HG03432 (cell line): ENCODE results near the gene STOM.
A peak's percentile ranks its signal among the peaks of the same experiment; 100 is the strongest.

Source experiments
- ATAC-seq: cut with Tn5 transposase; IDR thresholded peaks from one replicate; pipeline ENCODE4 v1.9.1; 2021; ENCODE audit warnings: mild to moderate bottlenecking, moderate library complexity; ENCODE audit not compliant: unreplicated experiment

Gene STOM

DNA sequence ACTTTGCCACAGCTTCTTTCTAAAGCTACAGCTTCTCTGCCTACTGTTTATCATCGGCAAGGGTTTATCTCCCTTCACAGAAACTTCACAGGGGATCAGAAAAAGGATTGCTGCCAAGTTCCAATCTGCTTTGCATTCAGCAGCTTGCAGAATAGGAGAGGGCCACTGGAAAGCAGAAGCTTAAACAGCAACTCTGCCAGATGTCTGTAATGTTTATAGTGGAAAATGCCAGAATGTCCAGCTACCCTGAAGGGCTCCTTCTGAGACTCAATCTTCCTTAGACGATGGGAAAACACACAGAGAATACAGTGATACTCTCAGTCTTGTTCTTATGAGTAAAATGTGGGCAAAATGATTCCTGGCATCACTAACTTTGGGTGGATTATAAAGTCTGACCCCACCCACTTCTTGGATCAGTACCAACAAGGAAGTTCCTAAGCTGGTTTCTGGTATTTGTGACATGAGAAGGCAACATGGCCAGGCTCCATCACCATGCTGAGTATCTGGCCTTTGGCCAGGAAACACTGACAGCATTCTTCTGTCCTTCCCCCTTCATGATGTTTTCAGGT, 19.0 kb downstream of the STOM start:
- no peak for ATAC-seq

DNA sequence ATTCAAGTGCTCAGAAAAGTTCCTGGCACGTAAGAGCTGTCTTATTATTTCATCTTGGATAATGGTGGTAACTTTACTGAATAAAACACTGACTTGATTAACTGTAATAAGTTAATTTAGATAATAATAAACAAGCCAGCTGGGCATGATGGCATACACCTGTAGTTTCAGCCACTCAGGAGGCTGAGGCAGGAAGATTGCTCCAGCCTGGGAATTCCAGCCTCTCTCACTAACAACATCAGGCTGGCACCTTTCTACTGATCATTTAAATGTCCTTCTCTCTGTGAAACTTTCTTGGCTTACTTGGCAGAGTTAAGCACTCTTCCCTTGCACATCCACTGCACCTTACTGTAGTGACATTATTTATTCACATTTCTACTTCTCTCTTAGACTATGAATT, 20.0 kb downstream of the STOM start:
- ATAC-seq: no peak

DNA sequence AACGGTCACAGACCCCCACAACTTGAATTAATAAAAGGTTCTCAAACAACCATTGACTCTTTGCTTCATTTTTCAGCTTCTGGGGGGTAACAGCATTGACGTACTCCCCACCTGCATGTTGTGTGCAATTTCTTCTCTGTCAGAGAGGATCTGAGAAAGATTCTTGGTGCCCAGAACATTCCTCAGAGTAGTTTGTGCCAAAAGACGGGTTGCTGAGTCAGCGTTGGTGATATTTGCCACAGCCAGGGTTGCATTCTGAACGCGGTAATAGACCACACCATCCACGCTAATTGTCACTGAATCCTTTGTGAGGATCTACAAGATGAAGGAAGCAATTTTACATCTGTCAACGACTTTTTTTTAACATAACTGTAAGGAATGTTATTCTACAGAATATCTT, 21.0 kb downstream of the STOM start:
- ATAC-seq: no peak

DNA sequence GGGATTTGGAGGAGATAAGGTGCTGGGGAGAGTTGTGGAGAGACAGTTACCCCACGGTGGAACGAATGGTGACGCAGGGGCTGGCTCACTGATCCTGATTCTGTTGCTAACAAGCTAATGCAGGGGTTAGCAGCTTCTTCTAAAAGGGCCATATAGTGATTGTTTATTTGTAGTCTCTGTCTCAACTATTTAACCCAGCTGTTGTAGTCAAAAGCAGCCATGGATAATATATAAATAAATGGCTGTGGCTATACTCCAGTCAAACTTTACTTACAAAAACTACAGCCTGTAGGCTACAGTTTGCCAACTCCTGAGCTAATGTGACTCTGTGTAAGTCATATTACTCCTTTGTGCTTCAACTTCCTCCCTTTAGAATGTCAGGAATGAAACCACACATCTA, 21.8 kb downstream of the STOM start:
- ATAC-seq: no peak

DNA sequence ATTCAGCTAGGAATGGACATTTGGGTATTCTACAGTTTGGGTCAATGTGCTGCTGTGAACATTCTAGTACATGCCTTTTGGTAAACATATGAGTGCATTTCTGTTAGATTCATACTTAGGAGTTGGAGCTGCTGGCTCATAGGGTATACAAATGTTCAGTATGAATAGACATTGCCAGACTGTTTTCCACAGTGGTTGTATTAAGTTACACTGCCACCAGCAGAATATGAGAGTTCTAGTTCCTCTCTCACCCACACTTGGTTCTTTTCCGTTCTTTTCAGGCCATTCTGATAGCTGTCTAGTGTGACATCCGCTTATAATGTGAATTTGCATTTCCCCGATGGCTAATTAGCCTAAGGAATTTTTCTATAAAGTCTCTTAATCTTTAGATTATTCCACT, 25.0 kb downstream of the STOM start:
- ATAC-seq: no peak

DNA sequence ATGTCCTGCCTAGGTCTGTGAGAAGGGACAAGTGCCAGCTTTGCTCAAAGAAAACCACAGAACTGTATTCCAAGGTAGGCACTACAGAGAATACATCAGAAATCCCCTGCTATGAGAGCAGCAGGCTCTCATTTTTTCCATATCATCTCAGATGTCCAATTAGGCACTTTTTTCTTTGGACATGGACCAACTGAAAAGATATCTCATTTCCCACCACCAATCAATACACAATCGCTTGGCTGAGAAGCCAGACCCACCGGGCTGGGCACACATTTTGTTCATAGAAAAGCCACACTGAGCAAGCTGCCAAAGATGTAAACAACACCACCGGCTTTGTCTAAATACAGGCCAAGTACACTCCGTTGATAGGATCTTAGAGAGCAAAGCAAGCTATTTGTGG, 25.9 kb downstream of the STOM start:
- no peak for ATAC-seq

DNA sequence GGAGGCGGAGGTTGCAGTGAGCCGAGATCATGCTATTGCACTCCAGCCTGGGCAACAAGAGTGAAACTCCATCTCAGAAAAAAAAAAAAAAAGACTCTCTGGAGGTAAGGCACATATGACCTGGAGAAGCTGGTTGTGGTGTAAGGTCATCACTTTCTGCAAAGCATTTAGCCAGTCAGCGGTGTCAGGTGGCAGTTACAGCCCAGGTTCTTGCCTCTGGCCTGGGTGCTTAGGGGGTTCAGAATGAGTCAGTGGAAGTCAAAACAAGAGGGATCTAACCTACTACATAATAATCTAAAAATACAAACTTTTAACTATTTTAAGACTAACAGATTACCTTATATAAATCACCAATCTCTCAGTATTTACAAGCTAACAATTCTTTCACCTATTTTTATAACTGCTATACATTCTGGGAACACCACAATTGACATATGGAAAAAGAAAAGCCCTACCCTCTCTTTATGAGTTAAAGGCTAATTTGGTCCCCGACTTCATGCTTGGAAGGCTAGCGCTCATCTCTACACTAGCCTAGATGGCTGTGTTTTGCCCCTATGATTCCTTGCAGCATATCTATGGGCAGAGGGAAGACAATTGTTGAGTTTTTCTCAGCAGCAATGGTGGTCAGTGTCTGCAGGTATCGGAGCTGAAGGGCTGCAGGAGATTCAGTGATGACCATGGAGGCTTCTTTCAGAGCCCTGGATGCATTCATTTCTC, 29.2 kb downstream of the STOM start:
- peak; percentile 96 for ATAC-seq

DNA sequence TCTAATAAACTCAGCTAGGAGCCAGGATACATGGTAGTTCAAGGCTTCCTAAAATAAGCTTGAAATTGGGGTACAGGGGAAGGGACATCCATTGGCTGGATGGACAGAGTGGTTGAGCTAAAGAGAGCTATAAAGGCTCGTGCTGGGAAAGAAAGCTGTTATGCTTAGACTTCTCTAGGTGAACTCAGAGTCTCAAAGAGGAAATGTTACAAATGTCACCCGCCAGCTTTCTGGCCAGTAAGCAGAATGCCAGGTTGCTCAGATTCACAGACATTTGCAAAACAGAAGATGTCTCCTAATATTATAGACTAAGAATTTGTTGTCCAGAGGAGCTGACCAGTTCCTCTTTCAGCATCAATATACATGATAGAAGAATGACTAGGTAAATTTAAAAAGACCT, 30.6 kb downstream of the STOM start:
- no peak for ATAC-seq

DNA sequence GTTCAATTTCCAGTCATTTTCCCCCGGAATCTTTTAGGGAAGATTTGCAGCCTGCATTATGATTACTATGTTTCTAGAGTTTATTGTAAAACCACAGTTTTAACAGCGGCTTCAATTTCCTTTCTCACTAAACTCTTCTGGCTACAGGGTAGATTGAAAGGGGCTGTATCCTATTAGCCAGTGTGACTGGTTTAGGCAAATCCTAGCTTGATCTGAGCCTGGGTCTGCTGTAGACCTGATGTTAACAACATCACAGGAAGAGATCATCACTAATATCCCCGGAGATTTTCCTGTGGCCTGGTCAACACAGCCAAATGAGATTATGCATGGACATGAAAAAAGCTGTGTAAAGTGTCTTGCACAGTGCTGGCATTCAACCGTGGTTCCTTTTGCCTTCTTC, 33.4 kb downstream of the STOM start:
- no peak for ATAC-seq

DNA sequence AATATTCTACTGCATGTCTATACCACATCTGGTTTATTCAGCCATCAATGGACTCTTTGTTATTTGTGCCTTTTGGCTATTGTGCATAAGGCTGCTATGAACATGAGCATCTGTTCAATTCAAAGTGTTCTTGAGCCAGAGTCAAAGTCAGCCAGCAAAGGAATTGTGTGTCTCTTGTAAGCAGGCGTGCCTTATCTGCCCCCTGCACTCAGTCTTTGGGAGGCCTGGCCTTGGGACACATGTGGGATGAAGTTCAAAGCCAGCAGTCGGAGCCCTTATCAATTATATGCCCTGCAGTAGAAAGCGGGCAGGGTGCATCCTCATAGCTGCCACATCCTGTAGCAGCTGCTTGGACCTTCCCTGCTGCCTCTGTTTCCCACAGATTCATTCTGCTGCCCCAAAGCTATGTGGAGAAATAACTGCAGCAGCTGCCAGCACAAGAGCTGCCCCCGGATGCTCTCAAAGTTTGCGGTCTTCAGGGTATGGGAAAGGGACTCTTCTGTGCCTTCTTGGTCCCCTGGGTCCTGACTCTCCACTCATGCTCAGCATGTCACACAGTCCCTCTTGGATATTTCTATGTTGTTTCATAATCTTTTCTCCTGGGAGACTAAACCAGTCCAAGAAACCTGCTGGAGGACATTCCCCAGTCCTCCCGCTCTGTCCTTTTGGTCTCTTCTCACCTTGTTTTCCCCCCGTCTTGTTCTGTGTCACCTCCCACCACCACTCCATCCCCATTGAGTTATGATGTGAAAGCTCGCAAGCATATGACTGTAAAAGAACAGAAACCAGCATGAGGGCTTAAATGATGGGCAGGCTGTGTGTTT, 35.9 kb downstream of the STOM start:
- ATAC-seq: no peak

DNA sequence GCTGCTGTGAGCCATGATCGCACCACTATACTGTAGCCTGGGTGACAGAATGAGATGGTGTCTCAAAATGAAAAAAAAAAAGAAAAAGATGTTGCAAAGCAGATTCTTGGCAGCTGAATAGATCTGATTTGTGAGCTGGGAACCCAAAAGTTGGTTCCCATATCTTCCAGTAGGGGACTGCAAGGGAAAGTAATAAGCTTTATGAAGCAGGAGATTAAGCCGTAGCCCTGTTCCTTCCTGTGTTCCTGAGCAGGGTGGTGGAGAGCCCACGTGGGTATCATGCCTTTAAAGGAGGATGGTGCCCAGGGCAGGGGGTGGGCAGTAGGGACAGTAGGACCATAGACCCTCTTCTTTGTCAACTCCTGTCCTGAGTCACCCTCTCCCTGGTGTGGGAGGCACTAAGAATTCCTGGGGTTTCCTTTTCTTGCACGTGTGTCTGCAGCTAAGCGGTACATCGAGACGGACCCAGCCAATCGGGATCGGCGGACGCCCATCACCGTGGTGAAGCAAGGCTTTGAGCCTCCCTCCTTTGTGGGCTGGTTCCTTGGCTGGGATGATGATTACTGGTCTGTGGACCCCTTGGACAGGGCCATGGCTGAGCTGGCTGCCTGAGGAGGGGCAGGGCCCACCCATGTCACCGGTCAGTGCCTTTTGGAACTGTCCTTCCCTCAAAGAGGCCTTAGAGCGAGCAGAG, 37.9 kb downstream of the STOM start:
- ATAC-seq: no peak

DNA sequence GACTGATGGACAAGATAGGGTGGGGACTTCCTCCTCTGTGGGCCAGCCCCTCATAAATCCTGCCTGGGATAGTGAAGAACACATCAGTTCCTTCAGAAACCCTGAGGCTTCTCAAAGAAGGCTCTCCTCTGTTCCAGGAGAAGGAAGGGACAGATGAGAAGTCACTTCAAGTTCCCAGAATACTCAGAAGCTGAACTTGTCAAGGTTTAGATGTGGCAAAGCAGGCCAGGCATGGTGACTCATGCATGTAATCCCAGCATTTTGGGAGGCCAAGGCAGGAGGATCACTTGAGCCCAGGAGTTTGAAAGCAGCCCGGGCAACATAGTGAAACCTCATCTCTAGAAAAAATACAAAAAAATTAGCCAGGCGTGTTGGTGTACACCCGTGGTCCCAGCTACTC, 38.5 kb downstream of the STOM start:
- ATAC-seq: no peak

DNA sequence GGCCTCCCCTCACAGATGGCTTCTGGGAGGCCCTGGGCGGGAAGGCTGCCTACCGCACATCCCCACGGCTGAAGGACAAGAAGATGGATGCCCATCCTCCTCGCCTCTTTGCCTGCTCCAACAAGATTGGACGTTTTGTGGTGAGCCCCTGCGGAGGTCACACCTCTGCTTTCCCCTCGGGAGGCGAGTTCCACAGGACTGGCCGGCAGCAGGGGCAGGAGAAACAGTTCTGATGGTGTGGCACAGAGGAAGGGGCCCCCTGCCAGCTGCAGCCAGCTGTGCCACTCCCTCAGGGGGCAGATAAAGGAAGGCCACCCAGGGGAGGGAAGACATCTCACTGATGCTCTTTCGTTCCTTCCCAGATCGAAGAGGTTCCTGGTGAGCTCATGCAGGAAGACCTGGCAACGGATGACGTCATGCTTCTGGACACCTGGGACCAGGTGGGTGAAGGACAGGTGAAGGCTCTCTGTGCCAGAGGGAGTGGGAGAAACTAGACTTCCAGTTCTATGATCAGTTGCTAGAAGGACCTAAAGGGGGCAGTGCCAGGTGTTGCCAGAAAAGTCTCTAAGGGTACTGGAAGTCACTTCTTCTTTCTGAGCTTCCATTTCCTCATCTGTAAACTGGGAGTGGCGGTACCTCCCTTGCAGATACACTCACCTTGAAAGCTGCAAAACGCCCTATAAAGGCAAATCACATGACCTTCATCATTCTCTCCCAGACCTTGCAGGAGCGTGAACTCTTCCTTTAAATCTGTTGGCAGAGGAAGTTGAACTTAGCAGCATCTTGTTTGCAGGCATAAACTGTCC, 41.0 kb downstream of the STOM start:
- no peak for ATAC-seq

DNA sequence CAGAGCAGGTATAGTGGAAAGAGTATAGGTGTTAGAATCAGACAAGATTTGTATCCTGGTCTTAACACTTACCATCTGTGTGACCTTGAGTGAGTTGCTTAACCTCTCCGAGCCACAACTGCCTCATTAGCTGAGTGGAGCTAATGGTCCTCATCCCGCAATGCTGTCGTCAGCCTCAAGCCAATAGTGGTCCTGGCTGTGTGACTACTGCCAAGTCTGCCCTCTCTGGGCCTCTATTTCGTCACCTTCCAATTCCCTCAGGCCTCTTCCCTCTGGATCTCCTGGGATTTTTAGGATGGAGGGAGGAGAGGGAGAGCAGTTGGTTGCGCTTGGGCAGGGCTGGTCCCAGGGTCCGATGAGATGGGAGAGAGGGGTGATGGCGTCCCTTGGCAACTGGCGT, 41.6 kb downstream of the STOM start:
- no peak for ATAC-seq

DNA sequence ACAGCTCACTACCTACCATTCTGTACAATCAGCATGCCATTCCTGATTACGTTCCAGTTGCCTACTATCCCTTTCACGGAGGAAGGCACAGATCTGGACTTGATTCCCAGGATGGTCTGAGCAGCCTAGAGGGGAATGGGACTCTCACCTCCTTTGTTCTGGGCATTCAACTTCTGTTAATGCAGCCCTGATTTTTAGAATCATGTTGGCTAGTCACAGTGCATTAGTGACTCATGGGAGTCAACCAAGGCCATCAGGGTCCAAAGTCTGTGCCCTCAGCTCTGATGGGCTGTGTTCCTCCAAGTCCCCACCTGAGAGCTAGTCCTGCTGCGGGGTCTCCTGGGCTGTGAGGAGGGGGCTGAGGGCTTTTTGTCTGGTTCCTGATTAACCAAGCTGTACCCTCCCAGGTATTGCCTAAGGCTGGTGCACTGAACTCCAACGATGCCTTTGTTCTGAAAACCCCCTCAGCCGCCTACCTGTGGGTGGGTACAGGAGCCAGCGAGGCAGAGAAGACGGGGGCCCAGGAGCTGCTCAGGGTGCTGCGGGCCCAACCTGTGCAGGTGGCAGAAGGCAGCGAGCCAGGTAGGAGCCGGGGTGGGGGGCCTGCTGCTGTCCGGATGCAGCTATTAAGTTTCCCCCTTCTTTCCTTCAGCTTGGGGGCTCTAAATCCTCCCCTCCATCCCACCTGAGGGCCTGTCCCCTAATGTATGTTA, 43.0 kb downstream of the STOM start:
- no peak for ATAC-seq

DNA sequence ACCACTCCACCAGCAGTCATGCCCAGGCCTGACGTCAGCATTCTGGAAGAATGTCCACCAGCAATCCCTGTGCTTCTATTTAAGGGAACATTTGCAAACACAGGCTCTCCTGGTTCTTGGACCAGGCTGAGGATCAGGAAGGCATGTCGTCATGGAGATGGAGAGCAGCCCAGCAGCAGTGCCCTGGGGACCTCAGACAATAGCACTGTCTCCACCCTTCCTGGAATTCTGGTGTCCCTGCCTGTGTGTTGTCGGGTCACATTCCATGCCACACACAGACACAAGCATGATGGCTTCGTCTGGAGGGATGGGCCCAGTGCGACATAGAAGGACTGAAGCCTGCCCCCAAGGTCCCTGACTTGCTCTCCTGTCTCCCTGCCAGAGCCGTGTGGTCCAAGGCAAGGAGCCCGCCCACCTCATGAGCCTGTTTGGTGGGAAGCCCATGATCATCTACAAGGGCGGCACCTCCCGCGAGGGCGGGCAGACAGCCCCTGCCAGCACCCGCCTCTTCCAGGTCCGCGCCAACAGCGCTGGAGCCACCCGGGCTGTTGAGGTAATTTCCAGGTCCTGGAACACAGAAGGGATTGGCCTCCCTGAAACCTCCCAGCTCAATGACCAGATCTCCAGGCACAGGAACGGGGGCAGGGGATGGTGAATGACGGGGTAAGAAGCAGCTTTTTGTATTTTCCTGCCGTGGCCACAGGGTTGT, 43.8 kb downstream of the STOM start:
- no peak for ATAC-seq

DNA sequence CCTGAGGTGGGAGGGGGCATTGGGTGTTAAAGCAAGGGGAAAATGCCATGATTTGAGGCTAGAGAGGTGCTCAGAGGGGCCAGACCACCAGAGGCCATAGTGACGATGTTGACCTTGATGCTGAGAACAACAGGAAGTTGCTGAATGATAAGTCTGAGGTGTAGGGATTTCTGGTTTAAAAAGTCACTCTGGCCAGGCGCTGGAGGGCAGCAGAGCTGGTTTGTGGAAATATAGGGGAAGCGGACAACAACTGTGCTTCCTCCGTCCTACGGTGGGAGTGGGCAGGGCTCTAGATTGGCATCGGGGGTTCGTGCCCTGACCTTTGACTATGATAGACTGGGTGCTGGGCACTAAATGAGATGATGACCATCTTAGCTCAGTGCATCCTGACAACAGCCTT, 44.7 kb downstream of the STOM start:
- ATAC-seq: no peak

DNA sequence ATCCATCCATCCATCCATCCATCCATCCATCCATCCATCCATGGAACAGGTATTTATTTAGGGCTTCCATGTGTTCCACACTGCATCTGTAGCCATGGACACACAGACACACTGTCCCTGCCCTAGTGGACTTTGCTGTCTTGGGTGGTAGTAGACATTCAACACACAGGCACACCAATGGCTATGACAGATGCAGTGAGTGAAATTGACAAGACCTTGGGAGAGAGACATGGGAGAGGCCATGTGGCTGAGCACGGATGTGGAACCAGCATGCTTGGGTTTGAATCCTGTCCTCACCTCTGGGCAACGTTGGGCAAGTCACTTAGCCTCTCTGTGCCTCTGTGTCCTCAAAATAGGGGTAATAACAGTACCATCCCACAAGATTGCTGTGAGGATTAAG, 45.3 kb downstream of the STOM start:
- no peak for ATAC-seq

DNA sequence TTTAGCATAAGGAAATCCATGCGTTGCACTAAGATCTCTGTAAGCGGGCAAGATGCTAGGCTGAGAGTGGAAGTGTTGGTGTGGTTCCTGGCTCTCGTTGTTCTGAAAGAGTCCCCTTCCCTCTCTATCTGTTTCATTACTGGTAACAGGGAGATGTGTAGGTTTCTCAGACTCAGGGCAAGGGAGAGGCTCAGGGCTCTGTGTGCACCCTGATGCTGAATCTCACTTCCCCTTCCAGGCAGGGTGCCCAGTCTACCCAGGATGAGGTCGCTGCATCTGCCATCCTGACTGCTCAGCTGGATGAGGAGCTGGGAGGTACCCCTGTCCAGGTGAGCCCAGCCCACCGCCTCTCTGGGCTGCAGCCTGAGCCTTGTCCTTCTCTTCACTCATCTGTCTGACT, 45.7 kb downstream of the STOM start:
- ATAC-seq: no peak
